Left colon (tissue), 2 donors: ENCODE data around the gene SYT15. TPM values are rescaled to one million over a fixed set of nuclear protein-coding genes. Genes with fewer than 3 reads are reported as not detected.
"Not testable (repeated sequence)": the region's sequence is repeated elsewhere in the genome, so short reads cannot be mapped to it uniquely, and the experiment has no call there.

Experiments
- ATAC-seq: fragments of 200-7000 bp; cut with Tn5 transposase; one replicate; pipeline ENCODE4 v1.9.1; 2020; ENCODE audit warnings: mild to moderate bottlenecking, moderate library complexity
- DNase-seq, 2 donors: peaks; one replicate each; pipeline ENCODE4 v3.0.0-alpha.2; 2020
- intact Hi-C, 2 donors: fragments of 100-400 bp; cut with DNase I in 1 of 2; cut with micrococcal nuclease in 1 of 2; formaldehyde crosslinking; loops; one replicate each; pipeline versions ENCODE4 v1.11.2 to v1.14.0; 2022; cut with DNase I, micrococcal nuclease
- total RNA-seq, 2 donors: library from RNA; stranded (reverse); fragmentation: NEBNext Ultra II Directional; extraction: Animal tissue kit (Norgen Biotek cat#: 25700); gene quantifications; one replicate each; pipeline ENCODE4 v1.2.1, GENCODE V29; 2021
- donor health status: DM: no; HTN: no; CAD: no.
- donor health status: DM: yes; HTN: yes; CAD: no.

Gene SYT15
- total RNA-seq, 2 donors from 2014 or later: 1.4 to 2.2 TPM

DNA sequence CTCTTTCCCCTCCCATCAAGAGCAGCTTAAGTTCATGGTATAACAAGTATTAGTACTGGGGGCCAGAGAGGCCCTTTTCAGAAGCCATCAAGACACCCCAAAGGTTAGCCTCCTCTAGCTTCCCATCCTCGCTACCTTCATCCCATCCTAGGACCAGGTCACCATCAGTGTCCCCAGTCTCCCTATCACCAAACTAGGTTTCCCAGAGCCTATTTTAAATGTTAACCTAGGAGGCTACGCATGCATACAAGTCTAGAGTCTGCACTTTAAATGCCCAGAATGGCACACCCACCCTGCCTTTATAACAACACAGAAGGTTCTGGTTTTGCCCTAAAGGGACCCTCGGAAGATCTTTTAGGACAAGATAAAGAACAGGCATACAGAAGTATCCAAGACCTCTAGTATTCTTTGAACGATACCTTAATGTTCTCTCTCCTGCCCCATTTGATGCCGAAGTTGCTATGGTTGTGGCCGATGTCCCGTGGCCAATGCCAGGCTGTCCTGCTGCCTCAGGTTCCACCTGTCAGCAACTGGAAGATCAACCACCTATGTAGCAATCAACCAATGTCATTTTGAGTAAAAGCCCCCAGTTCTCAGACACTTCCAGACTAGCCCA lies 24.7 kb upstream of the SYT15 start:
- no peak for ATAC-seq
- no peak for DNase-seq
- intact Hi-C loops: no loop called here

DNA sequence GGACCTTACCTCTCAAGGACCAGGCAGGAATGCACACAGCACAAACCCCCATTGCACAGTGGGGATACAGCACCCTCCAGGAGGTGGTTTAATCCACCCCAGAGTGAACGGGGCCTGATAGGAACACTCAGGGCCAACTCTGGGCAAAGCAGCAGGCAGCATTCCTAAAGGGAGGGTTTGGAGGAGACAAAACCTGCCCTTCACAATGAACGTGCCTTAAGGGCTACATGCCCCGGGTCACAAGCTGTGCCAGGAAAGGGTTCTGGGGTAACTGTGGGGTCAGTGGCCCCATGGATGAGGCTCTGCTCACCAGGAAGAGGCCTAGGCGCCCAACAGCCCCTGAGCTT lies 23.6 kb upstream of the SYT15 start:
- intact Hi-C loops: no loop called here
- ATAC-seq: no peak
- no peak for DNase-seq

DNA sequence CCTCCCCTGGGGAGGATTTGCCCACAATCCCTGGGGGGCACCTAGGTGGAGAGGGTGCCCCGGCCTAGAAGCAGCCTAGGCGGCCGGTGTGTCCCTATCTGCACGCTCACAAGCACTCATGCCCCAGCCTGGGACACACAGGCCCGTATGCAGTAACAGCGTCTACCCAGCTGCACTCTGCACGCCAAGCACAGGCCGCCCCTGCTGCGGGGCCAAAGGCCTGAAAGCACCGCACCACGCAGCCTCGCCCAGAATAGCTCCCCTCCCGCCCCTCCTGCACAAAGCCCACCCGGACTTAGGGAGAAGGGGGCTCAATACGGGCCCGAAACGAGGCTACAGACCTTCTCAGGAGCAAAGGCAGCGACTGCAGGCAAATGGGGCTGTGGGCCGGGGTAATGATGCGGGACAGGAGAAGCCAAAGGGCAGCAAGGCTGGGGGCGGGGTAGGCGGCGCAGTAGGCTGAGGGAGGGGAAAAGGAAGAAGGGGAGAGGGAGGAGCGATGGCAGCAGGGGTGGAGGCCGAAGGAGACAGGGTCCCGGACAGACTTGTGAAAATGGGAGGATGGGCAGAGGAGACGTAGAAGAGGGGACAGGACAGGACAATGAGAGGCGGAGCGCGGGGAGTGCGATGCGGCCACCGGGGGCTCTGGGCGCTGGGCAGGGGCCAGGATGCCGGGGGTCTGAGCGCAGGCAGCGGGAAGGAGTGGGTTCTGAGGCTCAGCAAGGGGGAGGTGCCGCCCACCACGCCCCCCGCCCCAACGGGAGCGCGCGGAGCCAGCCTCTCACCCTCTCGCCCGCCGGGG lies 23.0 kb upstream of the SYT15 start:
- ATAC-seq (peak; percentile 53), DNase-seq (peak; percentile 73 to 80)
- intact Hi-C loops: no loop called here

DNA sequence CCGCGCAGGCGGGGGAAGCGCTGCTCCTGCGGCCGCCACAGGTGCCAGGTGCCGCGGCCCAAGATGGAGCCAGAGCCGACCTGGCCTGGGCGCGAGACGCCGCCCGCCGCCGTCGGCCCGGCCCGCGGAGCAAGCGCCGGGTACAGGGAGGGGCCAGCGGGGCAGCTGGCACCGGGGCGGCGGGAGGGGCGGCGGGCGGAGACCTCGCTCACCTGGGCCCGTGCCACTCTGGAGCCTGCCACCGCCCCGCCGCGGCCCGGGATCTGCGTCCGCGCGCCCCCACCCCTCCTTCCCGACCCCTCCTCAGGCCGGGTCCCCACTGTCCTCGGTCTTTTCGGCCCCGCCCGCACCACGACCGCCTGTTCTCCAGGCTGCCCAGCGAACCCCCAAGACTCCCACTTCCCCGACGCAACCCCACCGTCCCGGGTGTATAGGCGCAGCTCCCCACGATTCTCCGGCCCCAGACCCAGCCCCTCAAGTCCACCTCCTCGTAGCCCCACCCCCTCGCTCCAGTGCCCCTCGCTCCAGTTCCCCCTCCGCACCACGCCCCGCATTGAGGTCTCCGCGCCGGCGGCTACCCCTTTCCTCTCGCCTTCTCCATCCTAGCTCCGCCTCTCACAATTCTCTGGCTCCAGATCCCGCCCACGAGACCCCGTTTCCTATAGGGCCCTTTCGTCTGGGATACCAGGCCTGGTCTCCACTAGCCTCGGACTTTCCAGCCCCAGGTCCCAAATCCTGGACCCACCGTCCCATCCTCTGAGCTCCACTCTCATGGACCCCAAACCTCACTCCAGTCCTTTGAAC lies 22.2 kb upstream of the SYT15 start, which contains the start of gene GPRIN2:
Gene GPRIN2, minus strand, starts transcription at position 144 of the 804 bp plus-strand sequence. CDS start 5,922 bp downstream, outside the sequence.
- DNase-seq (peak; percentile 82 to 91), ATAC-seq (peak; percentile 76)
- intact Hi-C loops: no loop called here

DNA sequence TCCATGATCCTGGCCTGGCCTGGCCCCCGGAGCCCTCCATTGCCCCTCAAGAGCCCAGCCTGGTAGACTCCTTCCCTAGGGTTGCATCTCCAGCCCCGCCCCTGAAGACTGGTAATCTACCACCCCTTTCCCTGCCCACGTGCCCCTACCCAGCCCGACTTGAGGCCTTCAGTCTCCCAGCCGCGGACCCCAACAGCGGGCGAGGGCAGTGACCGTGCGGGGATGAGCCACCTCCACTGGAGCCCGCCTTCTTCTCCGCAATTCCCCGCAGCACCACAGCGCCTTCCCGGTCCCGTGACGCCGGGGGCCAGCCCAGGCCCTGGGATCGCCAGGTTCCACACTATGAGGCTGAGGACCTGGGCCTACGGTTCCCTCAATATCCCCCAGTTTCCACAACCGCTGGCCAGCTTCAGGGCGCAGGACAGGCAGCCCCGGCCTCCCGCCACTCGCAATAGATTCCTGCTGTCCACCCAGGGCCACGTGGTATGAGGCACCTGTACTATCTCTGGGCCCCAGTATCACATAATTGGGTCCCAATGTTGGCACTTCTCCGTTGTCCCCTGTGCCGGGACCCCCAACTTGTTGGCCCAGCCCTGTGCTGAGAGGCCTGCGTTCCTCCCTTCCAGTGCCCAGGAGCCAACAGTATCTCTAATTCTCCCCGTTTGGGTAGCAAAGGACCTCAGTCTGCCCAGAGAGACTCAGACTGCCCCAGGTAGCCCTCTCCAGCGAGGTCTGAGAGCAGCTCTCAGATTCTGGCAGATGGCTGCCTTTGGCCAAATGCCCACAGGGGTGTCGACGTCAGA lies 21.4 kb upstream of the SYT15 start:
- intact Hi-C loops: no loop called here
- ATAC-seq: no peak
- DNase-seq: peak; percentile 36 to 44

DNA sequence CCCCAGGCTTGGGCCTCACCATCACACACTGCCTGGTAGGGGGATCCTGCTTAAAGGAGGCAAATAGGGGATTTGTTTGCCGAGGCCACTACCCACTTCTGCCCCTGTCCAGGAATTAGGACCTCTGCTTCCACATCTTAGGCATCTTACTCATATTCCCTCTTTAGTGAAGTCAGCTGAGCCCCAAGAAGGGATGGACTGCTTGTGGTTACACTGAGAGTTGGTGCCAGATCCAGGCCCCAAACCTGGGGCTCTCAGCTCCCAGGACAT lies 20.9 kb upstream of the SYT15 start:
- intact Hi-C loops: no loop called here
- DNase-seq: no peak
- ATAC-seq: no peak

DNA sequence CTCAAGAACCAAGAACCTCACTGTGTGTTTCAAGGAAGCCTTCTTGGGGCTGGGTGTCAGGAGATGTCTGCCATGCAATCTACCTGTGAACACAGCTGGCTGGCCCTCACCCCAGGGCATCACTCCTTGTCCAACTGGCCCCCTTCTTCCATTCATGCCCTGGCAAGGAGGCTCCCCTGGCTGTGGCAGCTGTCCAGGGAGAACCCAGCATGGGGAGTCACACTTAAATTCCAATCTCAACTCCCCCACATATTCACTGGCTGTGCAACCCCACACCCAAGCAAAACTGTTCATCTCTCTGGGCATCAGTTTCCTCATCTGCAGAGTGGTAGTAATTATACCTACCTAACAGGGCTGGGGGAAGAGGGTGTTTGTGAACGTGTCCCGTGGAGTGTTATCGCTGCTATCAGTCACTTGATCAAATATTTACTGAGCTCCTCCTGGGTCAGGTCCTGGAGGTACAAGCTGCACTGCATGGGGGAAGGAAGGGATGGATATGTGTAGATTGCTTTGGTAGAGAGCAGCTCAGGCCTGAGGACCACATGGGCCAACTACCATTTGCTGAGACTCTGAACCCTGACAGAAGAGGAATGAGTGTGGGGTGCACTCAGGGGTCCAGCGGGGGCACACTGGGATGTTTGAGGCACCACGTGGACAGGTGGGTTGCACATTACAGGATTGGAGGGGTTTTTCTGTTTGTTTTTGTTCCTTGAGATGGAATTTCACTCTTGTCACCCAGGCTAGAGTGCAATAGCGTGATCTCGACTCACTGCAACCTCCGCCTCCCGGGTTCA lies 20.3 kb upstream of the SYT15 start:
- ATAC-seq (peak; percentile 66), DNase-seq (peak; percentile 34 to 60)
- intact Hi-C loops: no loop called here

DNA sequence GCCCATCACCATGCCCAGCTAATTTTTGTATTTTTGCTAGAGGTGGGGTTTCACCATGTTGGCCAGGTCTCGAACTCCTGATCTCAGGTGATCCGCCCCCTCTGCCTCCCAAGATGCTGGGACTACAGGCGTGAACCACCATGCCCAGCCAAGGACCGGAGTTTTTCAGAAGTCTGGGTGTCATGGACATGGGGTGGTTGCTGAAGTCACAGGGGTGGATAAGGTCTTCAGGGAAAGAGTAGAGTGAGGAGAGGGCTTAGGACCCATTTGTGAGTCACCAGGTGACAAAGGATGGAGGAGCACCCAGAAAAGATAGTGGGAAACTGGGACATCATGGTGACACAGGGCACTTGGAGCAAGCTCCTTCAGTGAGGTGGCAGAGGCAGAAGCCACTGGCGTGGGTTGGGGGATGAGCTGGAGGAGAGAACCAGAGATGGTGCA lies 19.7 kb upstream of the SYT15 start:
- intact Hi-C loops: no loop called here
- DNase-seq: no peak
- no peak for ATAC-seq

DNA sequence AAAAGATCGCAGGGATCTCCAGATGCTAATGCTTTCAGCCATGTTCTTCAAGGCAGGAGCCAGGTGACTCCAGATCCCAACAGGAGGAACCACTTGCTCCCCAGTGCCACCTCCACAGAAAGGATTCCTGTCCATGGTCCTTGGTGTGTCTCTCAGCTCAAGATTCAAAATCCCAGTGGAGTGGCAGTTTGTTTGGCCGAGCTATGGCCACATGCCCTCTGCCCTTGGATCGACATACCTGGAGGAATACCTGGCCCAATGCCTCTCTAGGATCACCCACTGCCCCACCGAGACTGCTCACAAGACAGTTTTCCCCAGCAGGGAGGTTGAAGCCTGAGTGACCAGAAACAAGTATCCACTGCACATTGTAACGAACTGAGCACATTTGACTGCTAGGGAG lies 18.5 kb upstream of the SYT15 start:
- DNase-seq (no peak), ATAC-seq (no peak)
- intact Hi-C loops: no loop called here

DNA sequence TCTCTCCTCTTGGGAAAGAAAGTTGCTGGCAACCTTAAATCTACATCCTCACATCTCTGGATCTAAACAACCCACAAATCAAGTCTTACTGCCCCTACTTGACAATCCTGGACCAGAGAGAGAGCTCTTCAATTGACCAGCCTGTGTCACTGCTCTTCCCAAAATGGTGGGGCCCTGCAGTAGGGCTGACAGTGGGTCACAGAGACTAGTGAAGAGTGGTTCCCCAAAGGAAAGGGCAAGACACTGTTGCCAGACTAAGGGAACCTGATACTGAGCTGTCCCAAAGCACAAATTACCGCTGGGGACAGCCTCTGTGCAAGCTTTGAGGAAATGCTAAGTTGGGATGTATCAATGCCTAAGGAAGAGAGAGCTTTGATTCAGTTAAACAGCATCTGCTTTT lies 18.0 kb upstream of the SYT15 start:
- intact Hi-C loops: no loop called here
- no peak for DNase-seq
- no peak for ATAC-seq

DNA sequence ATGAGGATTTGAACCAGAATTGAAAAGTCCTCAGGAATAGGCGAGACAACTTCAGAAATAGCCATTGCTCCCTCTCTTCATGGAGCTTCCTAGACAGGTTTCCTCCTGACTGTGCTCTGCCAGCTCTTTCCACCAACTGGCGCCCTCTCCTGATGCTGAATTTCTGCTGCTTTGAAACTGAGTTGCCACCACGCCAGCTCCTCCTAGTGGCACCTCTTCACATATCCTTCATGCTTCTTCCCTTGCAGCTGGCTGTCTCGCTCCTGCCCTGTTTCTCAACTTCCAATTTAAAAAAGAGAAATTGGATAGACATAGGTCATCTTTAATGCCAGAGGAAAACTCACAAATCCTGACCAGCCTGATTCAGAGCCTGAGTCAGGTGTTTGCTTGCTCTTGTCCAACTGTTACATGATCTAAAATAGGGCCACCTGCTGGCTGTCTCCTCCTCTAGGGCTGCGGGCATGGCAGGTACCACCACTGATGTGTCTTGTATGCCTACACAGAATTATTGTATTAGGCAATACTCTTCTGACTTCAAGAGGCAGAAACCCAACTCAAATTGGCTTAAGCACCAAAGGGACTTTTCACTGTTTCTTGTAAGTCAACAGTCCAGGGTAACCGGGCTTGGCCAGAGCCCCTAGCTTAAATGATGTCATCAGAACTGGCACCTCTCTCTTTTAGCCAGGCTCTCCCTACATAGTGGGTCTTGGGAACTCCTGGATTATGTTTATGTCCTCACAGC lies 13.2 kb upstream of the SYT15 start:
- peak; percentile 98 for ATAC-seq
- DNase-seq: peak; percentile 55 to 77
- intact Hi-C loops: not testable (repeated sequence)

DNA sequence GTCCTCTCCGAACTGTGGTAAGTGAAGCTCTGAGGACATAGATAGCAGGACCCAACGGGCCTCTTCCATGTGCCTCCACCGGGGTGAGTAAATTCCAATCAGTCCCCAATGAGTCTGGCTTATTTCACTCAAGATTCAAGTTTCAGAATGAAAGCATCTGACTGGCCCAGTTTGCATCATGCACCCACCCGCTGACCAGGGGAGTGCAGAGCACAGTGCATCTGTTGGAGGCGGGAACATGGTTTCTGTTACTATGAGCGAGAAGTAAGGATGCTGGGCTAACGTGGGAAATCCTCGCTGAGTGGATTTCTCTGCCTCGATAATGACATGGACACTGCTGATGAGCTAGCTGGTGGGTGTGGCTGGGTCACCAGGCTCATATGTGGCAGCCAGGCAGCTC lies 11.8 kb upstream of the SYT15 start:
- intact Hi-C loops, ATAC-seq, DNase-seq: not testable (repeated sequence)

DNA sequence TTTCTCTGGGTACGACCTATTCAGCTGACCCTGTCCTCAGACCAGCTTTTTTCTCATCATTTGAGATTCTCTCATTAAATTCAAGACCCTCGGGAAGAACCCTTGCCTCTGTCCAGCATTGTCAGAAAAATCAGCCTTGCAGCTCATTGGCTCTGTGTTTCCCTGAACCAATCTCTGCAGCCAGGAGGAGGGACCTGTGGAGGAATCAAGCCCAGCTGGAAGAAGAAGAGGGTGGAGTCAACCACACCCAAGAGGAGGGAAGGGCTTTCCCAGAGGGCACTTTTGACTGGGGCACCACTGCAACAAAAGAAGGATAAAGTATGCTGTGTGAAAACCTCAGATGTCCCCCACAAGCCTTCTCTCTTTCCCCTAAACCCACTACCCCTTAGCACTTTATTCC lies 8.3 kb upstream of the SYT15 start:
- intact Hi-C loops, DNase-seq, ATAC-seq: not testable (repeated sequence)

DNA sequence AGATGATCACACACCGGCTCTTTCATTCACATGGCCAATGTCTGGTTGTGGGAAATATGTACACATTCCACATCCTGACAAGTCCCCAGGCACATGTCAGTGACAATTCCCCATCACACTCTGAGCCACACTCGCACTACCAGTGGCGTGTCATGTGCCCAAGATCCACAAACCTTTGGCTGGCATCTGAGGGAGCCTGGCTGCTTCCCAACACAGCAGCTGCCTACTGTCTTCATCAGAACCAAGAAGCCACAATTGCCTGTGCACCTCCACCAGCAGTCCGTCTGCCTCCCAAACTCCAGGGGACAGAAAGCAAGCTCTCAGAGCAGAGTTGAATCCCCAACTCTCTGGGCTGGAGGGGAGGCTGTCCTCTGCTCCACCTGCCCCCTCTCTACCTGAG lies 6.2 kb upstream of the SYT15 start:
- DNase-seq, intact Hi-C loops, ATAC-seq: not testable (repeated sequence)

DNA sequence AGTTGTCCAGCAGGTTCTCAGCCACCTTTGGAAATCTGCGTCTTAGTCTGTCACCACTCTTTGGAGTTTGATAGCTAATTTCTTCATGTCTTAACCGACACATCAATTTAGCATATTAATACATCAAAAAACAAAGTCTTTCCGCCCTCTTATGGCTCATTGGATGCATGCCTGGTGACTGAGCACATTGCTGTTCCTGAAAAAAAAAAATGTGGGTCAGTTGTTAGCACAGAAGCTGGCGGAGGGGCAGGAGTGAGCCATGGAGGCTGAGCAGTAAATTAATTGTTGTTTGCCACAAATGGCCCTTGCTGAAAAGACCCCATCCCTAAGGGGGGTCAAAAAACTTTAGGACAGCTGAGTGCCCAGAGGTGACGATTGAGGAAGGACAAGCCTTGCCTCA lies 5.6 kb upstream of the SYT15 start:
- intact Hi-C loops, ATAC-seq, DNase-seq: not testable (repeated sequence)

DNA sequence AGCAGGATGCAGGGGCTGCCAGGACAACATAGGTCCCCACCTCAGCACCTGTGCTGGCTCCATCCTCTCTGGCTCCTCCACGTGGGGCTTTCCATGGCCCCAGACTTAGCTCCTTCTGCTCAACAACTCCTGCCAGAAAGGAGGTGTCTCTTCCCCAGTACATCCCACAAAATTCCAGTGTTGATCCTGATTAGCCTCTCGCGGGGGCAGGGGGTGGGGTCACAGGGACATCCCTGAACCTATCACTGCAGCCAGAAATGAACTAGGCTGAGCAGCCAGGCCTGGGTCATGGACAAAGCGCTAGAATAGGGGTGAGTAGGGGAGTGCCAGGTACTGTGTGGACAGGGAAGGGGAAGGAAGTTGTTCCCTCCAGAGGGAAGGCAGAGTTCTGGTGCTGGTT lies 5.0 kb upstream of the SYT15 start:
- DNase-seq, ATAC-seq, intact Hi-C loops: not testable (repeated sequence)

DNA sequence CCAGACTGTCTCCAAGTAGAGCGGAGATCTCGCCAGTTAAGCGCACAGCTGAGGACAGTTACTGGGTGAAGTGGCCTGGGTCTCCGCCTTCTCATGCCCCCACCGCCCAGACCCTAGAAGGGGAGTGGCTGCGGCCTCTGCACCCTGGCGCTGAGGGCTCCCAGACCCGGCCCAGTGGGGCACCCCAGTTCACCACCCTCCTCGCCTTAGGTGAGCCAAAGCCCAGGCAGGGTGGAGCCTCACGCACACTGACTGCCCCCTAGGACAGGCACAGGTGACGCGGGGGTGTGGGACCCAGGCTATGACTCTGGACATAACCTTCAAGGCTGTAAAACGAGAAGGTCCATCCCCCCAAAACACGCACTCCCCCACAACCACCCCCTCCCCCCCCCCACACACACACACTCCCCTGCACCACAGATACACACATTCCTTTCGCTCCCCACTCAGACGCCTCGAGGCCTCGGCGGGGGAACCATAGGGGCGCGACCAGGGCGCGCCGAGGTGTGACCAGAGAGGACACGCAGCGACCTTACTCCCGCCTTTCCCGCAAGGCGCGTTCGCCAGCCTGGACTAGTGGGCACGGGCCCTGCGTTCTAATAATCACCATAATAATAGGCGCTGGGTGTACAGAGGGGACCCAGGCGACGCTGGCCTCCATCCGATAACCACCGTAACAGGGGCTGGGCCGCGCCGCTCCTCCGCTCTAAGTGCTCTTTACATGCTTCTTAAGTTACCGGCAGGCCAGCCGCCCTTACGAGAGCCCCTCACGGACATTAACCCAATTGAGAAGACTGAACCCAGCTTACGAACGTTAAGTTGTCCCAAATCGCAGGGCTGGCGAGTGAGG lies 1.1 kb upstream of the SYT15 start:
- DNase-seq, intact Hi-C loops, ATAC-seq: not testable (repeated sequence)
